HG02610 (cell line): ENCODE results near the gene IL12RB1.
A peak's percentile ranks its signal among the peaks of the same experiment; 100 is the strongest.

Source experiments
- ATAC-seq: cut with Tn5 transposase; IDR thresholded peaks from one replicate; pipeline ENCODE4 v1.9.1; 2021; ENCODE audit warnings: mild to moderate bottlenecking, moderate library complexity; ENCODE audit not compliant: unreplicated experiment

The IL12RB1 gene

DNA sequence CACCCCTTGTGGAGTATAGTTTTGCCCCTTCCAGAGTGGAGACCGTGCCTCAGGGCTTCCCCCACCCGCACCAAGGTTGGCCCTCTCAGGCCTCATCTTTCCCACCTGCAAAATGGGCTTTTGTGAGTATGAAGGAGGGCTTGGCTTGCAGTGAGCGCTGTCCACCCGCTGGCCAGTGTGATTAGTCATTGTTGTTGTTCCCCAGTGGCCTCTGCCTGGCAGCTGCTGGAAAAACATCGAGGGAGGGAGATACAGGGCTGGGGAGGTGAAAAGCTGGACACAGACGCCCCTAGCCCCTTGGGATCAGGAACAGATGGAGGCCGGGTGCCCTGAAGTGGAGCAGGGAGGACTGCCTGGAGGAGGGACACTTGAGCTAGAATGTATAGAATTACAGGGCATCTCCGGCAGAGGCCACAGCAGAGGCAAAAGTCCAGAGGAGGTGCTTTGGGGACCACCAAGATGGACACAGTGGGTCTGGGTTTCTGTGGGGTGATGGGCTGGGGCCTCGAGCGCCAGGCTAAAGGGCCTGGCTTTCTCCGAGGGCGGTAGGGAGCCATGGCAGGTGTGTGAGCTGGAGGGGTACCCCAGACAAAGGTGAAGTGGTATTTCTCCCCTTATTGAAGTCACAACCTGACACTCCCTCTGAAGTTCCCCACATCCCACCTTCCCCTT lies 3.9 kb upstream of the IL12RB1 start:
- no peak for ATAC-seq

GRCh38 chr19:18089726-18090125 lies 3.0 kb upstream of the IL12RB1 start:
- ATAC-seq: no peak

DNA sequence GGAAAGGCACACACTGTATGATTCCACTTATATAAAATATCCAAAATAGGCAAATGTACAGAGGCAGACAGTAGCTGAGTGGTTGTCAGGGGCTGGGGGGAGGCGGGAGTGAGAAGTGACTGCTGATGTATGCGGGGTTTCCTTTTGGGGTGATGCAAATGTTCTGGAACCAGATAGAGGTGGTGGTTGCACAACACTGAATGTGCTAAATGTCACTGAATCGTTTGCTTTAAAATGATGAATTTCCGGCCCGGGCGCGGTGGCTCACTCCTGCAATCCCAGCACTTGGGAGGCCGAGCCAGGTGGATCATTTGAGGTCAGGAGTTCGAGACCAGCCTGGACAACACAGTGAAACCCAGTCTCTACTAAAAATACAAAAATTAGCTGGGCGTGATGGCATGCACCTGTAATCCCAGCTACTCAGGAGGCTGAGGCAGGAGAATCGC lies 2.4 kb upstream of the IL12RB1 start:
- peak; percentile 34 for ATAC-seq

GRCh38 chr19:18085702-18086457 lies 854 bp downstream of the IL12RB1 start:
- no peak for ATAC-seq

GRCh38 chr19:18083929-18084684 lies 2.6 kb downstream of the IL12RB1 start:
- ATAC-seq: no peak

DNA sequence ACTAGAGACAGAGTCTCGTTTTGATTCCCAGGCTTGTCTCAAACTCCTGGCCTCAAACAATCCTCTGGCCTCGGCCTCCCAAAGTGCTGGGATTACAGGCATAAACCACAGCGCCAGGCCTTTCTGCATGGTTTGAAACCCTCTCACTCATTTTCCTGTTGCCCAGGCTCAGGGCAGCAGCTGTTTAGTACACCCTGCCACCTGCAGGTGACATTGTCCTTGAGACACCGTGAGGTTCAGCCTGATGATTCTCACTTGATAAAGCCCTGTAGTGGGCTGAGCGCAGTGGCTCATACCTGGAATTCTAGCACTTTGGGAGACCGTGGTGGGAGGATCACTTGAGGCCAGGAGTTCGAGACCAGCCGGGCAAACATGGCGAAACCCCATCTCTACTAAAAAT lies 12.5 kb downstream of the IL12RB1 start:
- ATAC-seq: no peak

- ATAC-seq: no peak
Observed at GRCh38 chr19:18073197-18073596, 13.5 kb downstream of the IL12RB1 start.

GRCh38 chr19:18072335-18072734 lies 14.4 kb downstream of the IL12RB1 start:
- ATAC-seq: no peak

- no peak for ATAC-seq
Observed at GRCh38 chr19:18070181-18070580, 16.6 kb downstream of the IL12RB1 start.

GRCh38 chr19:18069383-18069782 lies 17.4 kb downstream of the IL12RB1 start:
- no peak for ATAC-seq

- no peak for ATAC-seq
Observed at GRCh38 chr19:18068395-18068794, 18.3 kb downstream of the IL12RB1 start.

- no peak for ATAC-seq
Observed at GRCh38 chr19:18065173-18065495, 21.6 kb downstream of the IL12RB1 start.

DNA sequence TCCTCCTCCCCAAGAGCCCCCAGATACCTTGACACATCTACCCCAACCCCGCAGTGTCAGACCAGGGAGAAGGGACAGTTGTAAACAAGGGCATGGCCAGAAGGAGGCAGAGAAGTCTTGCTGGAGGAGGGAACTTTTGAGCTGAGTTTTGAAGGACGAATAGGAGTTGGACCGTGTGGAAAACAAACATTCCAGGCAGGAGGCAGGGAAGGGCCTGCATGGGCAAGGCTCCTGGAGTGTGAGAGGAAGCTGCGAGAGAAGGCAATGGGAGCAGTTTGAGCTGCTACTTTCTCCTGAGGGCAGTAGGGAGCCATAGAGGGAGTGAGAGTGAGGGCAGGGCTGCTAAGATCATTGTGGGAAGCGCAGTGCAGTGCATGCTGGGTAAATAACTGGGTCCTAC lies 23.3 kb downstream of the IL12RB1 start:
- ATAC-seq: no peak

DNA sequence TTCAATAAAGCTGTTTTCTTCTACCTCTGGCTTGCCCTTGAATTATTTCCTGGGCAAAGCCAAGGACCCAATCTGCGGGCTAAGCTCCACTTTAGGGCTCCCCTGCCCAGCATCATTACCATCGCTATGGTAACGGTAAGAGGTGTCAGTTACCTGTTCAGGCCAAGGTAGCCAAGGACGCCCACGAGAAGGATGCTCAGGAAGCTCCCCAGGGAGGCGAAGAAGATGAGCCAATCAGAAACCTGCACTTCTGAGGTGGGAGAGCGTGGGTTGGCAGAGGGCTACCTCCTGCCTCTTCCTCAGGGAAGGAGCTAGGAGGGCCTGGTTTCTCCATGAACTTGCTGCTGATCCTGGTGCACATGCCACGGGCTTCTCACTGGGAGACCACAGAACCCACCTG lies 24.7 kb downstream of the IL12RB1 start:
- ATAC-seq: no peak

DNA sequence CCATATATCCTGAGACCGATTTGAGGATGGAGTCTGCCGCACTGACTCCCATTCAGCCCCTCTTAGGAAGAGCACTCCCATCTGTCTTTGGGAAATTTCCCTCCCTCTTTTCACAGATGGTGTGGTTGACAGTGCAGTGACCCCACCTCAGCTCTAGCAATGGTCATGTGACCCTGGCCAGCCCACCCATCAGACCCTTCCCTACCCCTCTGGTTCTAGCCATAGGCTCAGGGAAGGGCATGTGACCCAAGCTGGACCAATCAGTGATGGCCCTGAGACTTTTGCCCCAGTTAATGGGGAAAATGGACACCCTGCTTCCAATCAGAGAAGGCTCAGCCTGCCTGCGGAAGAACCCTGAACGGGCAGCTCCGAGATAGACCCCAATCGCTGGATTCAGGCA lies 26.3 kb downstream of the IL12RB1 start:
- no peak for ATAC-seq

GRCh38 chr19:18059902-18060301 lies 26.8 kb downstream of the IL12RB1 start:
- no peak for ATAC-seq

DNA sequence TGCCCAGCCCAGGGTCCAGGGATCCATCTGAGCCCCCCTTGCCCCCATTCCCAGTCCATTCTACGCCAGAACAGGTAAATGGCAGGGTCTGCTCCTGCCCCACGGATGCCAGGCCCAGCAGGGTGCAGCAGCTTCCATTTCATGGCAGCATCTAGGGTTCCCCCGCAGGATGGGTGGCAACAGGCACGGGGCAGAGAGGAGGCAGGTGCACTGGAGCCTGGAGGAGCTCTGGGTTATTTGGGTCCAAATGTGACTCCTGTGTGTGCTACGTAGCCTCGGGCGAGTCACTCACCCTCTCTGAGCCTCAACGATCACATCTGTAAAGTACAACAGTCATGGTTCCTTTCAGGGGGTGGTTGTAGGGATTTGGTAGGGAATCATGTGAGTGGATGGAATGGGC lies 27.4 kb downstream of the IL12RB1 start:
- no peak for ATAC-seq

- peak; percentile 55 for ATAC-seq
Observed at GRCh38 chr19:18058208-18059009, 28.3 kb downstream of the IL12RB1 start.

DNA sequence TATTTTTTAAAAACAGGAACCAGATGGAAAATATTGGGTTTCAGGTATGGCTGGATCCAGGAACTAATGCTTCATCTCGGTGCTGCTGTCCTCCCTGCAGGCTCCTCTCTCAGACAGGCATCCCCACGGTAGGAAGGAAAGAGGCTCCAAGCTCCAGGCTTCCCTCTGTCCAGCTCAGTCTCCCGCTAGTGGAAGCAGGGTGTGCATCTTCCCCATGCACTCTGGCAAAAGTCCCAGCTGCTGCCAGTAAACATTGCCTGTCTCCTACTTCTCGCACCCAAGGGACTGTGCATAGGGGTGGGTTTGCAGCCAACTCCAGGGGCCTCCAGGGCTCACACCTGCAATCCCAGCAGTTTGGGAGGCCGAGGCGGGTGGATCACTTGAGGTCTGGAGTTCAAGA lies 29.2 kb downstream of the IL12RB1 start:
- no peak for ATAC-seq

GRCh38 chr19:18055967-18056366 lies 30.8 kb downstream of the IL12RB1 start:
- no peak for ATAC-seq

DNA sequence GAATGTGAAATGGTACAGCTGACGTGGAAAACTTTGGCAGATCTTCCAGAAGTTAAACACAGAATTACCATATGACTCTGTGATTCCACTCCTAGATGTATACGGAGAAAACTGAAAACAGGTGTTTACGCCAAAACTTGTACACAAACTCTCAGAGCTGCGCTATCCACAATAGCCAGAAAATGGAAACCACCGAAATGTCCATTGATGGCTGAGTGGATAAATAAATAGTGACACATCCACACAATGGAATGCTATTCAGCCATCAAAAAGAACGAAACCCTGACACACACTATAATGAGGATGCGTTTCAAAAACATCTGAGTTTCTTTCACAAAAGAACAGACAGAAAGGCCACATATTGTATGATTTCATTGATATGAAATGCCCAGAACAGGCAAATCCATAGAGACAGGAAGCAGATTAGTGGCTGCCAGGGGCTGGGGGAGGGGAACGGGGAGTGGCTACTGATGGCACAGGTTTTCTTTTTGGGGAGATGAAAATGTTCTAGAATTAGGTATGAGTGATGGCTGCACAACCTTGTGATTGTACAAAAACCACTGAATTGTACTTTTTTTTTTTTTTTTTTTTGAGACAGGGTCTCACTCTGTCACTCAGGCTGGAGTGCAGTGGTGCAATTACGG lies 33.0 kb downstream of the IL12RB1 start:
- ATAC-seq: no peak
